OCI-LY7 (cell line): ENCODE measurements around the gene NKAIN2.

ENCODE experiments used
- EZH2phosphoT487 ChIP-seq: fragments of 200-600 bp; sonication (generic); IDR thresholded peaks from 2 replicates; pipeline ENCODE4 v1.6.1; 2018; ENCODE audit warnings: low read depth, borderline replicate concordance, mild to moderate bottlenecking, mixed run types, antibody characterized with exemption, low read length, moderate library complexity, mixed read lengths
- TF ChIP-seq, protein P1 (sequence below): fragments of 200-600 bp; sonication (generic); conservative IDR thresholded peaks from 2 replicates; pipeline ENCODE4 v1.5.1; 2014; ENCODE audit warnings: mild to moderate bottlenecking, antibody characterized with exemption, low read length, moderate library complexity, mixed read lengths

DNA sequence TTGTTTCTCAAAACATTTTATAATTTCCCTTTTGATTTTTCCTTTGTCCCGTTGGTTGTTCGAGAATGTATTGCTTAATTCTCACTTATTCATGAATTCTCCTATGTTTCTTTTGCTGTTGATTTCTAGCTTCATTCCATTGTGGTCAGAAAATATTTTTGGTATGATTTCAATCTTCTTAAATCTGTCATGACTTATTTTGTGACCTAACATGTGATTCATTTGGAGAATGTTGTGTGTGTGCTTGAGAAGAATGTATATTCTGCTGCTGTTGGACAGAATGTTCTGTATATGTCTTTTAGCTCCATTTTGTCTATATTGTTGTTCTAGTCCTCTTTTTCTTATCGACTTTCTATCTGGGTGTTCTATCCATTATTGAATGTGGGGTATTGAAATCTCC lies 872.4 kb downstream of the NKAIN2 start:
- TF ChIP-seq, protein P1, sequence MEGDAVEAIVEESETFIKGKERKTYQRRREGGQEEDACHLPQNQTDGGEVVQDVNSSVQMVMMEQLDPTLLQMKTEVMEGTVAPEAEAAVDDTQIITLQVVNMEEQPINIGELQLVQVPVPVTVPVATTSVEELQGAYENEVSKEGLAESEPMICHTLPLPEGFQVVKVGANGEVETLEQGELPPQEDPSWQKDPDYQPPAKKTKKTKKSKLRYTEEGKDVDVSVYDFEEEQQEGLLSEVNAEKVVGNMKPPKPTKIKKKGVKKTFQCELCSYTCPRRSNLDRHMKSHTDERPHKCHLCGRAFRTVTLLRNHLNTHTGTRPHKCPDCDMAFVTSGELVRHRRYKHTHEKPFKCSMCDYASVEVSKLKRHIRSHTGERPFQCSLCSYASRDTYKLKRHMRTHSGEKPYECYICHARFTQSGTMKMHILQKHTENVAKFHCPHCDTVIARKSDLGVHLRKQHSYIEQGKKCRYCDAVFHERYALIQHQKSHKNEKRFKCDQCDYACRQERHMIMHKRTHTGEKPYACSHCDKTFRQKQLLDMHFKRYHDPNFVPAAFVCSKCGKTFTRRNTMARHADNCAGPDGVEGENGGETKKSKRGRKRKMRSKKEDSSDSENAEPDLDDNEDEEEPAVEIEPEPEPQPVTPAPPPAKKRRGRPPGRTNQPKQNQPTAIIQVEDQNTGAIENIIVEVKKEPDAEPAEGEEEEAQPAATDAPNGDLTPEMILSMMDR = no peak
- TF ChIP-seq EZH2phosphoT487 = no peak
